Purkinje cell (primary cell): ENCODE measurements around the gene VDAC1. TPM values are rescaled to one million over a fixed set of nuclear protein-coding genes. Genes with fewer than 3 reads are reported as not detected.

ENCODE experiments used
- polyA plus RNA-seq: library from polyadenylated mRNA; unstranded; fragments of >200 nt; fragmentation: Nextera tagmentation; gene quantifications from 2 replicates; pipeline ENCODE4 v1.2.1, GENCODE V29; 2014

VDAC1 gene
- 433 and 434 TPM in 2 replicates for polyA plus RNA-seq

GRCh38 chr5:134004626-134005416 is at the start of gene VDAC1:
VDAC1 (minus strand) TSS chr5:134004975; CDS start chr5:133993012, 11,963 bp downstream.

GRCh38 chr5:133968204-133968980 is 36.4 kb downstream of the VDAC1 start, which contains the start of gene C5orf15:
C5orf15 (minus strand) TSS chr5:133968625; CDS start chr5:133968584, 41 bp downstream.

Other genes starting within 250 kb of the VDAC1 start
- 75.1 and 92.1 TPM in 2 replicates for gene C5orf15, start 36.4 kb downstream of the VDAC1 start, polyA plus RNA-seq
- gene TCF7, start 109.7 kb upstream of the VDAC1 start, polyA plus RNA-seq, result 0.11 TPM in 1 of 2 replicates, not detected in the other
- gene SKP1, start 172.0 kb upstream of the VDAC1 start, polyA plus RNA-seq, result 2,494 and 3,378 TPM in 2 replicates
- gene PPP2CA, start 221.1 kb upstream of the VDAC1 start, polyA plus RNA-seq, result 207 and 255 TPM in 2 replicates